C4-2B (cell line): ENCODE measurements around the gene DNAAF1.

Experiments
- ZFX ChIP-seq: fragments of 450-650 bp; IDR thresholded peaks from 2 replicates; pipeline ENCODE4 v1.6.1; 2017
- TF ChIP-seq, protein P1 (sequence below): fragments of 450-650 bp; conservative IDR thresholded peaks from 2 replicates; pipeline ENCODE4 v1.5.1; 2017; ENCODE audit warnings: mild to moderate bottlenecking

DNA sequence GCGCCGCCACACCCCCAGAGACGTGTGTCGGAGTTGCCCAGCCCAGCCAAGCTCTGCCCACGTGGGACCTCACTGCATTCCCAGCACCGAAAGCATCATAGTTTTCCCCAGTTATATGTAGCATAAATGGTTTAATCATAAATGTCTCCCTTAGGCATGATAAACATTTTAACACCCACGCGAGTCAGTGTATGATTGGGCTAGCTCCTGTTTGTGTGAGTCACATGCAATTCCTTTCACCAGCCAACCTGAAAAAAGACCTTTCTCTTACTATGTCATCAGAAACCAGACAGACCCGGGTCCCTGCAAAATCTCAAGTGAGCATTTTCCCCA is 32.6 kb downstream of the DNAAF1 start:
- TF ChIP-seq, protein P1, sequence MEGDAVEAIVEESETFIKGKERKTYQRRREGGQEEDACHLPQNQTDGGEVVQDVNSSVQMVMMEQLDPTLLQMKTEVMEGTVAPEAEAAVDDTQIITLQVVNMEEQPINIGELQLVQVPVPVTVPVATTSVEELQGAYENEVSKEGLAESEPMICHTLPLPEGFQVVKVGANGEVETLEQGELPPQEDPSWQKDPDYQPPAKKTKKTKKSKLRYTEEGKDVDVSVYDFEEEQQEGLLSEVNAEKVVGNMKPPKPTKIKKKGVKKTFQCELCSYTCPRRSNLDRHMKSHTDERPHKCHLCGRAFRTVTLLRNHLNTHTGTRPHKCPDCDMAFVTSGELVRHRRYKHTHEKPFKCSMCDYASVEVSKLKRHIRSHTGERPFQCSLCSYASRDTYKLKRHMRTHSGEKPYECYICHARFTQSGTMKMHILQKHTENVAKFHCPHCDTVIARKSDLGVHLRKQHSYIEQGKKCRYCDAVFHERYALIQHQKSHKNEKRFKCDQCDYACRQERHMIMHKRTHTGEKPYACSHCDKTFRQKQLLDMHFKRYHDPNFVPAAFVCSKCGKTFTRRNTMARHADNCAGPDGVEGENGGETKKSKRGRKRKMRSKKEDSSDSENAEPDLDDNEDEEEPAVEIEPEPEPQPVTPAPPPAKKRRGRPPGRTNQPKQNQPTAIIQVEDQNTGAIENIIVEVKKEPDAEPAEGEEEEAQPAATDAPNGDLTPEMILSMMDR = no peak
- TF ChIP-seq ZFX = no peak
